ENCODE results near the gene C16orf86.

- TF ChIP-seq CTCF (IDR thresholded peaks at IDR 0.05) (peak in 2 of 6 experiments; percentile 11 to 24), POLR2A (IDR thresholded peaks at IDR 0.05) (no peak)
Observed at GRCh38 chr16:67653128-67653788, 13.4 kb upstream of the C16orf86 start.

Data from Peyer's patch (tissue), 4 donors.